Immature natural killer cell (primary cell): Measurements from ENCODE around the gene APOC4. TPM values are rescaled to one million over a fixed set of nuclear protein-coding genes. Genes with fewer than 3 reads are reported as not detected.
"Not testable (repeated sequence)": the region's sequence is repeated elsewhere in the genome, so short reads cannot be mapped to it uniquely, and the experiment has no call there.

ENCODE experiments used
- DNase-seq, 3 donors: peaks; one replicate each; pipeline ENCODE4 v3.0.0; 2022; ENCODE audit warnings: mixed read lengths in 1 of 3
- H3K27ac Mint-ChIP-seq, 6 donors: one replicate each; pipeline ENCODE4 v1.8.0; 2020; ENCODE audit warnings: mixed read lengths in 6 of 6, mild to moderate bottlenecking in 5 of 6, inconsistent platforms in 4 of 6, moderate library complexity in 3 of 6
- H3K27me3 Mint-ChIP-seq, 3 donors: one replicate each; pipeline ENCODE4 v1.8.0; 2020 to 2021; ENCODE audit warnings: low read depth in 3 of 3, mild to moderate bottlenecking in 3 of 3, mixed read lengths in 3 of 3, moderate library complexity in 3 of 3, inconsistent platforms in 1 of 3
- H3K36me3 Mint-ChIP-seq, 3 donors: one replicate each; pipeline ENCODE4 v1.8.0; 2020; ENCODE audit warnings: mixed read lengths in 3 of 3, inconsistent platforms in 2 of 3, mild to moderate bottlenecking in 2 of 3
- H3K4me1 Mint-ChIP-seq, 2 donors: one replicate each; pipeline ENCODE4 v1.8.0; 2020; ENCODE audit warnings: inconsistent platforms in 2 of 2, mild to moderate bottlenecking in 2 of 2, mixed read lengths in 2 of 2, moderate library complexity in 1 of 2
- H3K4me3 Mint-ChIP-seq, 5 donors: one replicate each; pipeline ENCODE4 v1.8.0; 2020; ENCODE audit warnings: mild to moderate bottlenecking in 5 of 5, mixed read lengths in 5 of 5, inconsistent platforms in 3 of 5, moderate library complexity in 3 of 5
- H3K9me3 Mint-ChIP-seq, 6 donors: one replicate each; pipeline ENCODE4 v1.8.0; 2020; ENCODE audit warnings: mild to moderate bottlenecking in 6 of 6, mixed read lengths in 6 of 6, inconsistent platforms in 4 of 6, moderate library complexity in 3 of 6
- polyA plus RNA-seq, 3 donors: library from polyadenylated mRNA; unstranded; fragments of 300-500 nt; fragmentation: Illumina TruSeq; gene quantifications; one replicate each; pipeline ENCODE4 v1.2.3, GENCODE V29; 2021

The APOC4 gene
- polyA plus RNA-seq, 3 donors from 2014 or later: not detected

DNA sequence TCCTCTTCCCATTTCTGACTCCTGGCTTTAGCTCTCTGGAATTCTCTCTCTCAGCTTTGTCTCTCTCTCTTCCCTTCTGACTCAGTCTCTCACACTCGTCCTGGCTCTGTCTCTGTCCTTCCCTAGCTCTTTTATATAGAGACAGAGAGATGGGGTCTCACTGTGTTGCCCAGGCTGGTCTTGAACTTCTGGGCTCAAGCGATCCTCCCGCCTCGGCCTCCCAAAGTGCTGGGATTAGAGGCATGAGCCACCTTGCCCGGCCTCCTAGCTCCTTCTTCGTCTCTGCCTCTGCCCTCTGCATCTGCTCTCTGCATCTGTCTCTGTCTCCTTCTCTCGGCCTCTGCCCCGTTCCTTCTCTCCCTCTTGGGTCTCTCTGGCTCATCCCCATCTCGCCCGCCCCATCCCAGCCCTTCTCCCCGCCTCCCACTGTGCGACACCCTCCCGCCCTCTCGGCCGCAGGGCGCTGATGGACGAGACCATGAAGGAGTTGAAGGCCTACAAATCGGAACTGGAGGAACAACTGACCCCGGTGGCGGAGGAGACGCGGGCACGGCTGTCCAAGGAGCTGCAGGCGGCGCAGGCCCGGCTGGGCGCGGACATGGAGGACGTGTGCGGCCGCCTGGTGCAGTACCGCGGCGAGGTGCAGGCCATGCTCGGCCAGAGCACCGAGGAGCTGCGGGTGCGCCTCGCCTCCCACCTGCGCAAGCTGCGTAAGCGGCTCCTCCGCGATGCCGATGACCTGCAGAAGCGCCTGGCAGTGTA, 33.8 kb upstream of the APOC4 start:
- DNase-seq: no peak
- H3K27ac Mint-ChIP-seq: no peak overlapping the region
- H3K4me3 Mint-ChIP-seq: no peak overlapping the region
- H3K27me3 Mint-ChIP-seq: peaks cover 9 to 19% (median 12%) of the 10 kb centered on the region in 3 donors
- H3K36me3 Mint-ChIP-seq: no peaks in the 10 kb centered on the region
- peaks cover 0 to 1% (median 0%) of the 10 kb centered on the region in 6 donors for H3K9me3 Mint-ChIP-seq
- no peaks in the 10 kb centered on the region for H3K4me1 Mint-ChIP-seq

DNA sequence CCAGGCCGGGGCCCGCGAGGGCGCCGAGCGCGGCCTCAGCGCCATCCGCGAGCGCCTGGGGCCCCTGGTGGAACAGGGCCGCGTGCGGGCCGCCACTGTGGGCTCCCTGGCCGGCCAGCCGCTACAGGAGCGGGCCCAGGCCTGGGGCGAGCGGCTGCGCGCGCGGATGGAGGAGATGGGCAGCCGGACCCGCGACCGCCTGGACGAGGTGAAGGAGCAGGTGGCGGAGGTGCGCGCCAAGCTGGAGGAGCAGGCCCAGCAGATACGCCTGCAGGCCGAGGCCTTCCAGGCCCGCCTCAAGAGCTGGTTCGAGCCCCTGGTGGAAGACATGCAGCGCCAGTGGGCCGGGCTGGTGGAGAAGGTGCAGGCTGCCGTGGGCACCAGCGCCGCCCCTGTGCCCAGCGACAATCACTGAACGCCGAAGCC, 33.2 kb upstream of the APOC4 start:
- peaks cover 9 to 22% (median 12%) of the 10 kb centered on the region in 3 donors for H3K27me3 Mint-ChIP-seq
- no peak overlapping the region for H3K4me3 Mint-ChIP-seq
- H3K4me1 Mint-ChIP-seq: peaks cover 0 to 3% of the 10 kb centered on the region in 2 donors
- no peak for DNase-seq
- H3K9me3 Mint-ChIP-seq: peaks cover 0 to 1% (median 0%) of the 10 kb centered on the region in 6 donors
- no peaks in the 10 kb centered on the region for H3K36me3 Mint-ChIP-seq
- H3K27ac Mint-ChIP-seq: no peak overlapping the region

GRCh38 chr19:44909775-44910174, 32.3 kb upstream of the APOC4 start:
- H3K27me3 Mint-ChIP-seq: peaks cover 10 to 26% (median 12%) of the 10 kb centered on the region in 3 donors
- H3K4me1 Mint-ChIP-seq: peaks cover 2 to 7% of the 10 kb centered on the region in 2 donors
- H3K27ac Mint-ChIP-seq: no peak overlapping the region
- peaks cover 0 to 1% (median 0%) of the 10 kb centered on the region in 6 donors for H3K9me3 Mint-ChIP-seq
- H3K4me3 Mint-ChIP-seq: no peak overlapping the region
- H3K36me3 Mint-ChIP-seq: no peaks in the 10 kb centered on the region
- DNase-seq: no peak

- not testable (repeated sequence) for DNase-seq, H3K27ac Mint-ChIP-seq, H3K36me3 Mint-ChIP-seq, H3K4me1 Mint-ChIP-seq, H3K4me3 Mint-ChIP-seq, H3K9me3 Mint-ChIP-seq
- H3K27me3 Mint-ChIP-seq: peaks cover 6 to 22% (median 13%) of the 10 kb centered on the region in 3 donors
Measured at GRCh38 chr19:44911896-44912295, 30.1 kb upstream of the APOC4 start.

DNA sequence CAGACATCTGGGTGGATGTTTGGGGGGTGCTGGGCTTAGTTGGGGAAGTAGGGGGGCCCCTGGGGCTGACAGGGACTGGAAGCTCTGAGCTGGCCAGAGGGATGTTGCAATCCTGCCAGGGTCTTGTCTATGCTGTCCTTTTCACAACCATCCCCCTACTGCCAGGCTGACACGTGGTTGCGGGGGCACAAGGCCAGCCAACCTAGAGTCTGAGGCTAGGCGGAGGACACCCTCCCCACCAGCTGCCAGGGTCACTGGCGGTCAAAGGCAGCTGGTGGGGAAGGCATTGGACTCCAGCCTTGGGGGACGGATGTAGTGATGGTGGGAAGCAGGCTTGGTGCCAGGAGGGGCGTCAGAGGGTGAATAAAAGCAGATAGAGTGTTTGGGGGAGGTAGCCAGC, 29.2 kb upstream of the APOC4 start:
- no peak for DNase-seq
- peak overlapping the region in 1 of 6 donors; percentile 55 for H3K27ac Mint-ChIP-seq
- peaks cover 0 to 1% (median 0%) of the 10 kb centered on the region in 6 donors for H3K9me3 Mint-ChIP-seq
- peaks cover 6 to 10% of the 10 kb centered on the region in 2 donors for H3K4me1 Mint-ChIP-seq
- H3K4me3 Mint-ChIP-seq: no peak overlapping the region
- H3K27me3 Mint-ChIP-seq: peaks cover 7 to 20% (median 13%) of the 10 kb centered on the region in 3 donors
- H3K36me3 Mint-ChIP-seq: no peaks in the 10 kb centered on the region

DNA sequence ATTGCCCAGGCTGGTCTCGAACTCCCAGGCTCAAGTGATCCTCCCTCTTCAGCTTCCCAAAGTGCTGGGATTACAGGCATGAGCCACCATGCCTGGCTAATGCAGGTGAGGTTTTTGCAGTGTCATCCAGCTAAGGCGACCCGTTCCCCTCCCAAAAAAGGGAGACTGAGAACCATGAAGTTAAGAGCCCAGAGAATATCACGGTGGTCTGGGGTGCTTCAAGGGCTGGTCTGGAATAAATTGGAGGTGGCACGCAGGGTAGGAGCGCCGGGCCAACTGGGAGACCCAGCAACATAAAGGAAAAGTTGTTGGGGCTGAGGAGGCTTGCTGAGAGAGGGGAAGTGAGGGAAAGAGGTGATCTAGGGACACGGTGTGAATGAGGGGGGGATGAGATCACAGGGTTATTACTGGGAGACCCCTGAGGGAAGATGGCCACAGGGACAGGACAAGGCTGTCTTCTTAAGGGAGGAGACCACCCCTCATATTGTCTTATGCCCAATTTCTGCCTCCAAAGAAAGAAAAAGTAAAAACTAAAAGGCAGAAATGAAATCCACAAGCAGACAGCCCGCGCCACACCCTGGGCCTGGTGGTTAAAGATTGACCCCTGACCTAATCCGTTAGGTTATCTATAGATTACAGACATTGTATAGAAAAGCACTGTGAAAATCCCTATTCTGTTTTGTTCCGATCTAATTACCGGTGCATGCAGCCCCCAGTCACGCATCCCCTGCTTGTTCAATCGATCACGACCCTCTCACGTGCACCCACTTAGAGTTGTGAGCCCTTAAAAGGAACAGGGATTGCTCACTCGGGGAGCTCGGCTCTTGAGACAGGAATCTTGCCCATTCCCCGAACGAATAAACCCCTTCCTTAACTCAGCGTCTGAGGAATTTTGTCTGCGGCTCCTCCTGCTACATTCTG, 28.3 kb upstream of the APOC4 start:
- H3K4me3 Mint-ChIP-seq: peak overlapping the region in 4 of 5 donors; percentile 38 to 84 (median 57)
- peaks cover 5 to 20% (median 13%) of the 10 kb centered on the region in 3 donors for H3K27me3 Mint-ChIP-seq
- H3K27ac Mint-ChIP-seq: peak overlapping the region in 2 of 6 donors; percentile 17 to 73
- not testable (repeated sequence) for H3K36me3 Mint-ChIP-seq, DNase-seq, H3K9me3 Mint-ChIP-seq, H3K4me1 Mint-ChIP-seq

GRCh38 chr19:44914433-44915206, 27.4 kb upstream of the APOC4 start, which contains the start of gene APOC1:
APOC1 (plus strand) TSS chr19:44914608; CDS start chr19:44914892, 284 bp downstream.
- Mint-ChIP-seq H3K27me3 (peaks cover 5 to 20% (median 15%) of the 10 kb centered on the region in 3 donors), H3K27ac (peak within 1 kb of the TSS in 3 of 6 donors; percentile 49 to 82 (median 73)), H3K4me3 (peak within 1 kb of the TSS; percentile 79 to 89 (median 84))
- not testable (repeated sequence) for H3K36me3 Mint-ChIP-seq, H3K4me1 Mint-ChIP-seq, H3K9me3 Mint-ChIP-seq
- DNase-seq: peak; percentile 68 to 73 (median 73)

GRCh38 chr19:44924243-44924725, 17.8 kb upstream of the APOC4 start:
- H3K4me3 Mint-ChIP-seq: no peak overlapping the region
- DNase-seq: no peak
- H3K36me3 Mint-ChIP-seq: no peaks in the 10 kb centered on the region
- H3K27ac Mint-ChIP-seq: no peak overlapping the region
- peaks cover 0 to 11% (median 0%) of the 10 kb centered on the region in 3 donors for H3K27me3 Mint-ChIP-seq
- peaks cover 0 to 6% of the 10 kb centered on the region in 2 donors for H3K4me1 Mint-ChIP-seq
- no peaks in the 10 kb centered on the region for H3K9me3 Mint-ChIP-seq

DNA sequence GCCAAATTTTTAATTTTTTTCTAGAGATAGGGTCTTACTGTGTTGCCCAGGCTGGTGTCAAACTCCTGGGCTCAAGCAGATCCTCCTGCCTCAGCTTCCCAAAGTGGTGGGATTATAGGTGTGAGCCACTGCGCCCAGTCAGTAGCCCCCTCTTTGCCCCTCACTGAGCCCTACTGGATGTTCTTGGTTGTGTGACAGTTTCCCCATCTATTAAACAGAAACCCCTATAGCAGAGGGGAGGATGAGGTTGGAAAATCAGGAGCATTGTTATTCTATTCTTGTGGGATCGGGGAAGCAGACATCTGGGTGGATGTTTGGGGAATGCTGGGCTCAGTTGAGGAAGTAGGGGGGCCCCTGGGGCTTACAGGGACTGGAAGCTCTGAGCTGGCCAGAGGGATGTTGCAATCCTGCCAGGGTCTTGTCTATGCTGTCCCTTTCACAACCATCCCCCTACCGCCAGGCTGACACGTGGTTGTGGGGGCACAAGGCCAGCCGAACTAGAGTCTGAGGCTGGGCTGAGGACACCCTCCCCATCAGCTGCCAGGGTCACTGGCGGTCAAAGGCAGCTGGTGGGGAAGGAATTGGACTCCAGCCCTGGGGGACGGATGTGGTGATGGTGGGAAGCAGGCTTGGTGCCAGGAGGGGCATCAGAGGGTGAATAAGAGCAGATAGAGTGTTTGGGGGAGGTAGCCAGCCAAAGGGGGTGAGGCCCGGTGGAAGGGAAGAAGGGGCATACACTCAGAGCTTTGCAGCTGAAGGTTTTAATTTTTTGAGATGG, 16.7 kb upstream of the APOC4 start:
- H3K4me3 Mint-ChIP-seq: no peak overlapping the region
- H3K9me3 Mint-ChIP-seq: no peaks in the 10 kb centered on the region
- peaks cover 0 to 11% (median 3%) of the 10 kb centered on the region in 3 donors for H3K27me3 Mint-ChIP-seq
- H3K36me3 Mint-ChIP-seq: no peaks in the 10 kb centered on the region
- H3K4me1 Mint-ChIP-seq: peaks cover 0 to 6% of the 10 kb centered on the region in 2 donors
- no peak for DNase-seq
- peak overlapping the region in 1 of 6 donors; percentile 5 for H3K27ac Mint-ChIP-seq

DNA sequence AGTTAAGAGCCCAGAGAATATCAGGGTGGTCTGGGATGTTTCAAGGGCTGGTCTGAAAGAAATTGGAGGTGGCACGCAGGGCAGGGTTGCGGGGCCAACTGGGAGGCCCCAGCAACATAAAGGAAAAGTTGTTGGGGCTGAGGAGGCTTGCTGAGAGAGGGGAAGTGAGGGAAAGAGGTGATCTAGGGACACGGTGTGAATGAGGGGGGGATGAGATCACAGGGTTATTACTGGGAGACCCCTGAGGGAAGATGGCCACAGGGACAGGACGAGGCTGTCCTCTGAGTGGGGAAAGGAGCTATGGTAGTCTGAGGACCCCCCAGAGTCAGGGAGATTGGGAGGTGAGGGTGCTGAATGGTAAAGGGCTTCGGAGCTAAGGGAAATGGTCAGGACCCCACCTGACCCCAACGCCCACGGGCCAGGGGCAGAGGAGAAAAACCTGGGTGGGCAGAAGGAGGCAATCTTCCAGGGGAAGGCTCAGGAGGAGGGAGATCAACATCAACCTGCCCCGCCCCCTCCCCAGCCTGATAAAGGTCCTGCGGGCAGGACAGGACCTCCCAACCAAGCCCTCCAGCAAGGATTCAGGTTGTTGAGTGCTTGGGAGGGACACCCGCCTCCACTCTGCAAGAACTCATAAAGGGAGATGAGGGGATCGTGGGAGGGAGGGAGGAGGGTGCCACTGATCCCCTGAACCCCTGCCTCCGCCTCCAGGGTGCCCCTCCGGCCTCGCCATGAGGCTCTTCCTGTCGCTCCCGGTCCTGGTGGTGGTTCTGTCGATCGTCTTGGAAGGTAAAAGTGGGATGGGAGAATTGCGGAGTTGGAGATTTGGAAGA, 15.6 kb upstream of the APOC4 start:
- H3K27me3 Mint-ChIP-seq: peaks cover 0 to 11% (median 3%) of the 10 kb centered on the region in 3 donors
- not testable (repeated sequence) for H3K4me1 Mint-ChIP-seq, H3K36me3 Mint-ChIP-seq, H3K9me3 Mint-ChIP-seq, H3K27ac Mint-ChIP-seq, DNase-seq
- H3K4me3 Mint-ChIP-seq: peak overlapping the region in 1 of 5 donors; percentile 42

DNA sequence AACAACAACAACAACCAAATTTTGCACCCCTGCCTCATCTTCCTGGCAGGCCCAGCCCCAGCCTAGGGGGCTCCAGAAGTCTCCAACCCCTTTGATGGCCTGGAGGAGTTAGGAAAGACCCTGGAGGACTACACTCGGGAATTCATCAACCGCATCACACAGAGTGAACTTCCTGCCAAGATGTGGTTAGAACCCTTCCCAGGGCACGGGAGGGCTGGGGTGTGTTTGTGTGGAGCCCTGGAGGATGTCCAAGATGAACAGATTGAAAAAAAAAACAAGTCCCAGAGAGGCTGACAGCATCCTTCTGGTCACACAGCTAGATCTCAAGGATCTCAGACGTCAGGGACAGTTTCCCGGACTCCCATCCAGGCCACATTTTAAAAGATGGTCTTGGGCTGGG, 14.3 kb upstream of the APOC4 start:
- Mint-ChIP-seq H3K27ac (no peak overlapping the region), H3K4me3 (no peak overlapping the region), H3K9me3 (no peaks in the 10 kb centered on the region), H3K4me1 (peaks cover 0 to 6% of the 10 kb centered on the region in 2 donors), H3K27me3 (peaks cover 0 to 11% (median 3%) of the 10 kb centered on the region in 3 donors), H3K36me3 (no peaks in the 10 kb centered on the region)
- no peak for DNase-seq

DNA sequence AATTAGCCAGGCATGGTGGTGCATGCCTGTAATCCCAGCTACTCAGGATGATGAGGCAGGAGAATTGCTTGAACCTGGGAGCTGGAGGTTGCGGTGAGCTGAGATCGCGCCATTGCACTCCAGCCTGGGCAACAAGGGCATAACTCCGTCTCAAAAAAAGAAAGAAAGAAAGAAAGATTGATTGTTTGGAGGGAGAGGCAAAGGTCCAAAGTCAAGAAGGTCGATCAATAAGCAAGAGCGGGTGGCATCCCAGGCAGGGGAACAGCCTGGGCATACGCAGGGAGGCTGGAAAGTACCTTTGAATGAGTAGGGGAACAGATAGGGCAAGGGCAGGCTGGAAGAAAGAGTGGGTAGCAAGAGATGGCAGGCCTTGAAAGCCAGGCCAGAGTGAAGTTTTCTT, 11.9 kb upstream of the APOC4 start:
- H3K27me3 Mint-ChIP-seq: peaks cover 3 to 10% (median 5%) of the 10 kb centered on the region in 3 donors
- H3K4me3 Mint-ChIP-seq: no peak overlapping the region
- no peaks in the 10 kb centered on the region for H3K9me3 Mint-ChIP-seq
- H3K4me1 Mint-ChIP-seq: peaks cover 0 to 6% of the 10 kb centered on the region in 2 donors
- no peak for DNase-seq
- H3K27ac Mint-ChIP-seq: peak overlapping the region in 1 of 6 donors; percentile 75
- H3K36me3 Mint-ChIP-seq: no peaks in the 10 kb centered on the region
